ENCODE measurements around the gene SVOP. TPM values are rescaled to one million over a fixed set of nuclear protein-coding genes. Genes with fewer than 3 reads are reported as not detected.
"Not testable (repeated sequence)": the region's sequence is repeated elsewhere in the genome, so short reads cannot be mapped to it uniquely, and the experiment has no call there.

SVOP gene
- total RNA-seq, 2 experiments from 2014 or later: not detected

DNA sequence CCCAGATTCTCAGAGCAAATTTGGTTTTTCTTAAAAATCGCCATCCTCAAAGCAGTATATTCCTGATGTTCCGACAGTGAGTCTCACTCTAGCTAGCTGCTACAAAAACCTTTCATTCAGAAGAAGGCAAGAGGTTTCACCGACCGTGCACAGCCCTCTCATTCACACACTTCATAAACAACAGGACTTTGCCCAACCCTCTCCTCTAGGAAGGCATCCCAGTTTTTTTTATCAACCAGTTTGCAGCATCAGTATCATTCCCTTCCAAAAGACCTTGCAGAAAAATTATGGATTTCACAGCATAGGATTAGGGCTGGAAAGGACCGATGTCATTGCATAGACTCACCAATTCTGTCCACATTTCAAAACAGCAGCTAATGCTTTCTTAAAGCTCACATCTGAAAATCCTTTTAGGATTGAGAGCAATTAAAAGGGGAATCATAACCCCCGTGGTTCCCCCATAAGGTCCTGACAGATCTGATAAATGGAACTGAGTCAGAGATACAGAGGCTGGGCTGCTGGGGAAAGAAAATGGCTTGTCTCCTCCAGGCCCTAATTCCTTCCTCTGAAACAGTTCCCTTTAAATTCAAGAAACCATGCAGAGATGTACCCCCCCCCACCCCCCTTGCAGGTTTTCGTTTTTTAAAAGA, 597 bp downstream of the SVOP start:
- Mint-ChIP-seq H3K4me3 (no peak overlapping the region), H3K4me1 (ENCODE audit: low read depth) (no peaks in the 10 kb centered on the region), H3K27me3 (ENCODE audit: low read depth) (peaks cover 27% of the 10 kb centered on the region), H3K27ac (no peak overlapping the region), H3K9me3 (ENCODE audit: insufficient read depth) (no peaks in the 10 kb centered on the region), H3K36me3 (ENCODE audit: low read depth) (no peaks in the 10 kb centered on the region)
- CTCF ChIA-PET: interaction anchor here (1.2 kb wide), 1 partner anchor 10 kb away, joined by 3 read pairs; no protein-coding TSS in a partner anchor
- ATAC-seq: no peak
- no peak for DNase-seq
- POLR2A ChIA-PET: no interaction called here

DNA sequence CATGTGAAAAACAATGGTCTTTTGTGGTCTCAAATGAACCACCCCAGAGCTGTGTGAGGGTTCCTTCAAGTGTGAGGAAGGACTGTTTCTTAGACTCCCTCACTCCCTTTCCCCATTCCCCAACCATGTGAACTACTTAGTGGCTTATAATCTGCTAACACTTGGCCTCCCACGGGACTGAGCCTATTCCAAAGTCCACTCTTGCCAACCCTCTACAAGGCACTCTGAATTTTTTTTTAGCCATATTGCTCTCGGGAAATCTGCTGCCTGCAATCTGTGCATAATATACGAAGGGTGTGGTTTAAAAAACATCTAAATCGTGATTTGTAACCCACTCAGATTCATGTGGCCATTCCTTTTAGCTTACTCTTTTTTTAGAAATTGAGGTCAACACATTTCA, 2.6 kb downstream of the SVOP start:
- Mint-ChIP-seq H3K4me3 (no peak overlapping the region), H3K36me3 (ENCODE audit: low read depth) (no peaks in the 10 kb centered on the region), H3K9me3 (ENCODE audit: insufficient read depth) (no peaks in the 10 kb centered on the region), H3K27ac (no peak overlapping the region), H3K4me1 (ENCODE audit: low read depth) (no peaks in the 10 kb centered on the region), H3K27me3 (ENCODE audit: low read depth) (peaks cover 30% of the 10 kb centered on the region)
- ChIA-PET CTCF (no interaction called here), POLR2A (no interaction called here)
- DNase-seq: no peak
- ATAC-seq: no peak

DNA sequence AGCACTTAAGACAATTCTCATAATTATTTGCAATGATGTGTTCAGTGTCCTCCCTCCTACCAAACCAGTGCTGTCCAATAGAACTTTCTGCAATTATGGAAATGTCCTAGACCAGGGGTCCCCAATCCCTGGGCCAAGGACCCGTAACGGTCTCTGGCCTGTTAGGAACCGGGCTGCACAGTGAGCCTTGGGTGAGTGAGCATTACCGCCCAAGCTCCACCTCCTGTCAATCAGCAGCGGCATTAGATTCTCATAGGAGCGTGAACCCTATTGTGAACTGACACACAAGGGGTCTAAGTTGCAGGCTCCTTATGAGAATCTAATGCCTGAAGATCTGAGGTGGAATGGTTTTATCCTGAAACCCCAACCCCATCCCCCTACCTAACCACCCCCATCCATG, 3.9 kb downstream of the SVOP start:
- no peak for ATAC-seq
- ChIA-PET POLR2A (no interaction called here), CTCF (interaction anchor here (0.5 kb wide), 1 partner anchor 76 kb away, joined by 3 read pairs; the partner anchor contains the start of gene ALKBH2)
- Mint-ChIP-seq H3K27ac (no peak overlapping the region), H3K27me3 (ENCODE audit: low read depth) (peaks cover 33% of the 10 kb centered on the region), H3K9me3 (ENCODE audit: insufficient read depth) (no peaks in the 10 kb centered on the region), H3K36me3 (ENCODE audit: low read depth) (no peaks in the 10 kb centered on the region), H3K4me1 (ENCODE audit: low read depth) (no peaks in the 10 kb centered on the region), H3K4me3 (no peak overlapping the region)
- no peak for DNase-seq

DNA sequence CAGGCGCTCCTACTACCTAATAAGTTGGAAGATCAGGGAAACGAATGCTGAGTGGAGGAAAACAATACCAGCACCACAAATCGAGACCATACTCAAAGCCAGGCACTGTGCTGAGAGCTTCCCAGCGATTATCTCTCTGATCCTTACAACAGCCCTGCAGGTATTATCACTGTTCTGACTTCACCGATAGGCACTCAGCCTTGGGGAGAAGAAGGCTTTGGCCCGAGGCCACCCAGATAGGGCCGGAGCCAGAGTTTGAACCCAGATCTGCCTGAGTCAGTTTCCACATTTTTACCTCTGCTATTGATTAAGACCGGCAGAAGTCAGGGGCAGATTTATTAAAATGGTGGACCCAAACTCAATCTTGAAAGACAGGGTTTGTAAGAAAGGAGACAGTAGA, 4.9 kb downstream of the SVOP start:
- DNase-seq (no peak), ATAC-seq (no peak)
- no peaks in the 10 kb centered on the region for H3K4me1 Mint-ChIP-seq (ENCODE audit: low read depth)
- H3K36me3 Mint-ChIP-seq (ENCODE audit: low read depth): no peaks in the 10 kb centered on the region
- H3K27me3 Mint-ChIP-seq (ENCODE audit: low read depth): peaks cover 35% of the 10 kb centered on the region
- H3K27ac Mint-ChIP-seq: no peak overlapping the region
- H3K4me3 Mint-ChIP-seq: no peak overlapping the region
- CTCF ChIA-PET: no interaction called here
- H3K9me3 Mint-ChIP-seq (ENCODE audit: insufficient read depth): no peaks in the 10 kb centered on the region
- POLR2A ChIA-PET: no interaction called here

DNA sequence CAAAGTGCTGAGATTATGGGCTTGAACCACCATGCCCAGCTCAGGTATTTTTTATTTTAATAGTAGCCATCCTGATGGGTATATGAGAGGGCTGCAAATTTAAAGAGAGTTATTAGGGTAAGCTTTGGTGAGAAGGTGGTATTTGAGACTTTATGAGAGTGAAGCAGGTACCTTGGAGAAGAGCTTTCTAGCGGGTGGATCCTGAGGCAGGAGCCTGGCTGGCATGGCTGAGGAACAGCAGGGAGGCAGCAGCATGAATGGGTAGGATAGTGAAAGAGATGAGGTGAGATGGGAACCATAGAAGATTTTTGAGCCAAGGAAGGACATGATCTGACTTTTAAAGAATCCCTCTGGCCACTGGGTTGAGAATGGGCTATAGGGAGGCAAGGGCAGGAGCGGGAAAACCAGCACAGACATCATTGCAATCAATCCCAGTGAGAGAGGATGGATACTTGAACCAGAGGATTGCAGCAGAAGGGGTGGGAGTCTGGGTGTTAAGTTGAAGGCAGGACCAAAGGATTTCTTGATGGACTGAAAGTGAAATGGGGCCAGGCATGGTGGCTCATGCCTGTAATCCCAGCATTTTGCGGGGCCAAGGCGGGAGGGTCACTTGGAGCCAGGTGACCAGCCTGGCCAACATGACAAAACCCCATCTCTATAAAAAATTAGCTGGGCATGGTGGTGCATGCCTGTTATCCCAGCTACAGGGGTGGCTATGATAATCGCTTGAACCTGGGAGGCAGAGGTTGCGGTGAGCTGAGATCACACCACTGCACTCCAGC, 5.7 kb downstream of the SVOP start:
- Mint-ChIP-seq H3K9me3 (ENCODE audit: insufficient read depth) (no peaks in the 10 kb centered on the region), H3K36me3 (ENCODE audit: low read depth) (no peaks in the 10 kb centered on the region), H3K4me3 (no peak overlapping the region), H3K27ac (no peak overlapping the region), H3K27me3 (ENCODE audit: low read depth) (peaks cover 29% of the 10 kb centered on the region), H3K4me1 (ENCODE audit: low read depth) (no peaks in the 10 kb centered on the region)
- DNase-seq: no peak
- ChIA-PET CTCF (no interaction called here), POLR2A (no interaction called here)
- ATAC-seq: no peak

DNA sequence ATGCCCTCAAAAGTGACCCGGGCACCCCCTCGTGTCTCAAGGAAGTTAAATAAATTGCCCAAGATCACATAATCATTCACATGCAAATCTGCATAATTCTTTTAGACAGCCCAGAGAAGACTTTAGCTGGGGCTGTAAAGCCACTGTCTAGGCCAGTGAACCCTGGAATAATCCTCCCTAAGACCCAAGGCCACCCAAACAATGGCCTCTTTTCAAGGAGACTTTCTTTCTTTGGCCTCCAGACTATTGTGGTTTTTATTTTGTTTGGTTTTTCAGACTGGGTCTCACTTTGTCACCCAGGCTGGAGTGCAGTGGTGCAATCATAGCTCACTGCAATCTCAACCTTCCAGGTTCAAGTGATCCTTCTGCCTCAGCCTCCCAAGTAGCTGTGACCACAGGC, 10.6 kb downstream of the SVOP start:
- no peak overlapping the region for H3K4me3 Mint-ChIP-seq
- no peak for DNase-seq
- CTCF ChIA-PET: interaction anchor here (0.7 to 1.6 kb wide), 2 partner anchors 10 to 466 kb away, joined by 3 read pairs; partner anchors contain the start of gene SVOP

DNA sequence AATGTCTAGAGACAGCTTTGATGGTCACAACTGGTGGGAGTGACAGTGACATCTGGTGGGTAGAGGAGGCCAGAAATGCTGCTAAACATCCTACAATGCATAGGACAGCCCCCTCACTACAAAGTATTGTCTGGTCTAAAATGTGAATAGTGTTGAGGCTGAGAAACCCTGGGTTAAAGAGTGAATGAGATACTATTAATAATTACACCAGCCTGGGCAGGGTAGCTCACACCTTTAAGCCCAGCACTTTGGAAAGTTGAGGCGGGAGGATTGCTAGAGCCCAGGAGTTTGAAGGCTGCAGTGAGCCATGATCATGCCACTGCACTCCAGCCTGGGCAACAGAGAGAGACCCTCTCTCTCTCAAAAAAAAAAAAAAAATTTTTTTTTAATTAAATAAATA, 11.1 kb downstream of the SVOP start:
- CTCF ChIA-PET: interaction anchor here (0.7 to 1.6 kb wide), 2 partner anchors 11 to 465 kb away, joined by 3 read pairs; partner anchors contain the start of gene SVOP
- Mint-ChIP-seq H3K9me3 (ENCODE audit: insufficient read depth) (no peaks in the 10 kb centered on the region), H3K4me1 (ENCODE audit: low read depth) (no peaks in the 10 kb centered on the region), H3K27ac (no peak overlapping the region), H3K4me3 (no peak overlapping the region), H3K27me3 (ENCODE audit: low read depth) (peaks cover 14% of the 10 kb centered on the region), H3K36me3 (ENCODE audit: low read depth) (no peaks in the 10 kb centered on the region)
- DNase-seq (no peak), ATAC-seq (no peak)
- POLR2A ChIA-PET: no interaction called here

More for the DNA sequence above, 10.6 kb downstream of the SVOP start:
- ATAC-seq: no peak
- no peak overlapping the region for H3K27ac Mint-ChIP-seq
- peaks cover 17% of the 10 kb centered on the region for H3K27me3 Mint-ChIP-seq (ENCODE audit: low read depth)
- H3K36me3 Mint-ChIP-seq (ENCODE audit: low read depth): no peaks in the 10 kb centered on the region
- H3K9me3 Mint-ChIP-seq (ENCODE audit: insufficient read depth): no peaks in the 10 kb centered on the region
- POLR2A ChIA-PET: no interaction called here
- no peaks in the 10 kb centered on the region for H3K4me1 Mint-ChIP-seq (ENCODE audit: low read depth)

DNA sequence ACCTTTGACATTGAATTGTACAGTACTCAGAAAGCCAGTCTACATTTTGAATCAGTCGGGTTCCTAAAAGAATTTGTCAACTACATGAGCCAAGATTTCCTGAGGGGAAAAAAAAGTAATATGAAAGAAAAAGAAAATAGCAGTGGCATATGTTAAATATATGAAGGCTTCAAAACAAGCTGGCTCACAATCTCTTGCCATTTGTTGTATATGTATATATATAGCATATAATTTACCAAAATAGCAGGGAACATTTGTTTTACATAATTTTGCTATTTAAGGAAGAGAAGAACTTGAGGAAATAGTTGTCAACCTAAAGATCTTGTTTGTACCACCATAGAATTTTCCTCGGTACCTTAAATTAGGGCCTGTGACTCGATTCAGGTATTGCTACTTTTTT, 16.9 kb downstream of the SVOP start:
- no peaks in the 10 kb centered on the region for H3K4me1 Mint-ChIP-seq (ENCODE audit: low read depth)
- no peak overlapping the region for H3K4me3 Mint-ChIP-seq
- ATAC-seq (no peak), DNase-seq (no peak)
- POLR2A ChIA-PET: no interaction called here
- peaks cover 6% of the 10 kb centered on the region for H3K27me3 Mint-ChIP-seq (ENCODE audit: low read depth)
- H3K27ac Mint-ChIP-seq: no peak overlapping the region
- H3K9me3 Mint-ChIP-seq (ENCODE audit: insufficient read depth): no peaks in the 10 kb centered on the region
- CTCF ChIA-PET: no interaction called here
- no peaks in the 10 kb centered on the region for H3K36me3 Mint-ChIP-seq (ENCODE audit: low read depth)

DNA sequence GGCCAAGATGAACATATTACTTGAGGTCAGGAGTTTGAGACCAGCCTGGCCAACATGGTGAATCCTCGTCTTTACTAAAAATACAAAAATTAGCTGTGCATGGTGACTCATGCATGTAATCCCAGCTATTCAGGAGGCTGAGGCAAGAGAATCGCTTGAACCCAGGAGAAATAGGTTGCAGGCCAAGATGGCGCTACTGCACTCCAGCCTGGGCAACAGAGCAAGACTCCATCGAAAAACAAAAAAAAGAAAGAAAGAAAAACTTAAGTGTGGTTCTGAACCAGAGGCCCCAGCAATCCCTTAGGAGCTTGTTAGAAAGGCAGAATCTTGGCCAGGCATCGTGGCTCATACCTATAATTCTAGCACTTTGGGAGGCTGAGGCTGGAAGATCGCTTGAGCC, 24.5 kb downstream of the SVOP start:
- Mint-ChIP-seq H3K4me3 (no peak overlapping the region), H3K36me3 (ENCODE audit: low read depth) (no peaks in the 10 kb centered on the region), H3K27me3 (ENCODE audit: low read depth) (no peaks in the 10 kb centered on the region), H3K9me3 (ENCODE audit: insufficient read depth) (no peaks in the 10 kb centered on the region), H3K27ac (no peak overlapping the region), H3K4me1 (ENCODE audit: low read depth) (no peaks in the 10 kb centered on the region)
- DNase-seq (no peak), ATAC-seq (no peak)
- CTCF ChIA-PET: no interaction called here
- POLR2A ChIA-PET: no interaction called here

DNA sequence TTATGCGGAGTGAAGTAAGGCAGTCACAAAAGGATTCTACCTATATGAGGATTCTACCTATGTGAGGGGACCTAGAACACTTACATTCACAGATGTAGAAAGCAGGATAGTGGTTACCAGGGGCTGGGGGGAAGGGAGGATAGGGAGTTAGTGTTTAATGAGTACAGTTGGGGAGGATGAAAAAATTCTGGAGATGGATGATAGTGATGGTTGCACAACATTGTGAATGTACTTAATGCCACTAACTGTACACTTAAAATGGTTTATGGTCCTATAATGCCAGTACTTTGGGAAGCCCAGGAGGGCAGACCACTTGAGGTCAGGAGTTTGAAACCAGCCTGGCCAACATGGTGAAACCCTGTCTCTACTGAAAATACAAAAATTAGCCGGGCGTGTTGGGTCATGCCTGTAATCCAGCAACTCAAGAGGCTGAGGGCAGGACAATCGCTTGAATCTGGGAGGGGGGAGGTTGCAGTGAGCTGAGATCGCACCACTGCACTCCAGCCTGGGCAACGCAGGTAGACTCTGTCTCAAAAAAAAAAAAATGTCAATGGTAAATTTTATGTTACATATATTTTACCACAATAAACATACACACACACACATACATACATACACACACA, 25.4 kb downstream of the SVOP start:
- no peaks in the 10 kb centered on the region for H3K4me1 Mint-ChIP-seq (ENCODE audit: low read depth)
- H3K27ac Mint-ChIP-seq: no peak overlapping the region
- ChIA-PET POLR2A (no interaction called here), CTCF (no interaction called here)
- ATAC-seq (no peak), DNase-seq (no peak)
- H3K4me3 Mint-ChIP-seq: no peak overlapping the region
- no peaks in the 10 kb centered on the region for H3K36me3 Mint-ChIP-seq (ENCODE audit: low read depth)
- no peaks in the 10 kb centered on the region for H3K27me3 Mint-ChIP-seq (ENCODE audit: low read depth)
- no peaks in the 10 kb centered on the region for H3K9me3 Mint-ChIP-seq (ENCODE audit: insufficient read depth)

DNA sequence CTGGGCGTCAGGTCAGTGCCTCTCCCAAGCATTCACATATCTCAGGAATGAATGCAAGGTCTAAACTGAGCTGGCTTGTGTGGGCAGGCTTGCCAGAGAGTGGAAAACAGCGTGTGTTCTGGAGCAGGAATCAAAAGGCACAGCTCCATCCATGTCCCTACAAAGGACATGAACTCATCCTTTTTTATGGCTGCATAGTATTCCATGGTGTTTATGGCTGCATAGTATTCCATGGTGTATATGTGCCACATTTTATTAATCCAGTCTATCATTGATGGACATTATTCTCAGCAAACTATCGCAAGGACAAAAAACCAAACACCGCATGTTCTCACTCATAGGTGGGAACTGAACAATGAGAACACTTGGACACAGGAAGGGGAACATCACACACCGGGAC, 30.8 kb downstream of the SVOP start:
- H3K36me3 Mint-ChIP-seq (ENCODE audit: low read depth); H3K27ac Mint-ChIP-seq; H3K4me3 Mint-ChIP-seq; H3K9me3 Mint-ChIP-seq (ENCODE audit: insufficient read depth); ATAC-seq; DNase-seq; POLR2A ChIA-PET; H3K4me1 Mint-ChIP-seq (ENCODE audit: low read depth); CTCF ChIA-PET; H3K27me3 Mint-ChIP-seq (ENCODE audit: low read depth): not testable (repeated sequence)

DNA sequence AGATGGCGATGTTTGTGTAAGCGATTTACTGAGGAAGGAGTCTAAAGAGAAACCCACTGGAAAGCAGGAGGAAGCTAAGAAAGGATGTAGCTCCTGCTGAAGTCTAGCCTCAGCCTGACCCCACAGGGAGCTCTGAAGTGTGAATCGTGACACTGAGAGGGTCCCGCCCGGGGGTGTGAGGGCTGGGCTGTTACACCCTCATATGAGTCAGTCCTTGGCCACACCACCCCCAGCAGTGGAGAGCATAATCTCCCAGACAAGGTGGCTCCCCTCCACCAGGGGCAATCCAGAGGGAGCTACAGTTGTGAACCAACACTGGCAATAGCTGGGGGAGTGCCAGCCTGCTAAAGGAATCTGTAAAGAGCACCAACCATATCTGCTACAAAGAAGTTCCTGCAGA, 31.5 kb downstream of the SVOP start:
- DNase-seq (no peak), ATAC-seq (no peak)
- Mint-ChIP-seq H3K4me1 (ENCODE audit: low read depth) (no peaks in the 10 kb centered on the region), H3K9me3 (ENCODE audit: insufficient read depth) (no peaks in the 10 kb centered on the region), H3K27me3 (ENCODE audit: low read depth) (no peaks in the 10 kb centered on the region), H3K27ac (no peak overlapping the region), H3K4me3 (no peak overlapping the region), H3K36me3 (ENCODE audit: low read depth) (no peaks in the 10 kb centered on the region)
- ChIA-PET POLR2A (interaction anchor here (0.6 kb wide), 1 partner anchor 82 kb away, joined by 3 read pairs; no protein-coding TSS in a partner anchor), CTCF (no interaction called here)
